GM21723 (cell line): Measurements from ENCODE around the gene INCENP.

Experiments
- ATAC-seq: cut with Tn5 transposase; IDR thresholded peaks from one replicate; pipeline ENCODE4 v1.9.1; 2021; ENCODE audit warnings: mild to moderate bottlenecking, moderate library complexity; ENCODE audit not compliant: unreplicated experiment

Gene INCENP

DNA sequence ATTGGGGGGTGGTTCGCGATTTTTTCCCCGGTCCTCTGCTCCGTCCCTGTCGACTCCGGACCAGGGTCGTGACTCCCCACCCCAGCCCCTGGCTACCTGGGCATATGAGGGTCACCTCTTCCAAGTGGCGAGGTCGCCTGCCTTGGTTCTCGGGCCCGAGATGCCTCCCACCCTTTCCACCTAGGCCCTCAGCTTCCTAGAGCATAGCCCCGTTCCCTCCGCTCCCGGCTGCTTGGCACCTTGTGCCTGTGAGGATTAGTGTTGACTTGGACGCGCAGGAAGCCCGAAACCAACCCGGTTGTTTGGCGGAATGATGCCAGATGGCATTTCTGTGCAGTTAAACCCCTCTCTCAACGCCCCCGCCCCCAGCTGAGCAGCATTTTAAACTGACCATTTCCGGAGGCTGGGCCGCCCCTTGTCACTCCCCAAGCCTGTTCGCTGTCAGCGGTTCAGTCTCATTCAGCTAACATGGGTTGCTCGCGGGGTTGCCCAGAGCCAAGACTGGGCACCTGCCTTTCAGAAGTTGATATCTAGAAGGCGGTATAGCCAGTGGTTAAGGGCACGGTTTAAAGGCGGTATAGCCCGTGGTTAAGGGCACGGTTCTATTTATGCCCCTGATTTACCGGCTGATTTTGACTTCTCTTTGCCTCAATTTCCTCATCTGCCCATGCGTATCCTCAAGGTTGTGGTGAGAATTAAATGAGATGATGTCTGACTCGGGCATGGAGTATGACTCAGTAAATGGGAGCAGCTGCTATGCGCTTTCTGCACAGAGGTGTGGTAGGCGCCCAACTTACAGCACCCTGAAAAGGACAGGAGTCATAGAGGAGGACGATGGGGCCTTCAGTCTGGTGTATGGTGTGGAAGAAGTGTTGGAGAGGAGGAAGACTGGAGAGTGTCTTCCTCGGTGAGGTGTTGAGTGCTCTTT, 639 bp downstream of the INCENP start:
- peak; percentile 29 for ATAC-seq

- ATAC-seq, result no peak
Observed at GRCh38 chr11:62125316-62125715, 1.5 kb downstream of the INCENP start.

GRCh38 chr11:62125881-62126280, 2.1 kb downstream of the INCENP start:
- no peak for ATAC-seq

- no peak for ATAC-seq
Observed at GRCh38 chr11:62127426-62127825, 3.6 kb downstream of the INCENP start.

GRCh38 chr11:62127941-62128770, 4.3 kb downstream of the INCENP start:
- no peak for ATAC-seq

DNA sequence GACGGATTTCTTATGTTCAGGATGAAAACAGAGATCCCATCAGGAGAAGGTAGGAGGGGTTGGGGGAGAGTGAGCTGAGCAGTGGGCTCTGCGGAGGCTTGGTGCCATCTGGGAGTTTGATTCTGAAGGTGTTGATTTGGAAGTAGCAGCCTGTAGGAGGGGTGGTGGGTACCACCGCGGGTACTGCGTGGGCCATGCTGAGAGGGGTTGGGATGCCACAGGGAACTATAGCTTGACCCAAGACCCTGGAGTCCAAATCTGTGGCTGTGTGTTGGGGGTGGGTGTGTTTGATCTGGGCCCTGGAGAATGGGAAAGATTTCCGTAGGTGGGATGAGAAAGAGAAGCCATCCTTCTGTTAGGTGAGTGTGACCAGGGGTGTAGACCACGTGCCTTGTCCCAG, 5.0 kb downstream of the INCENP start:
- no peak for ATAC-seq

- ATAC-seq, result no peak
Observed at GRCh38 chr11:62129590-62130282, 5.9 kb downstream of the INCENP start.

DNA sequence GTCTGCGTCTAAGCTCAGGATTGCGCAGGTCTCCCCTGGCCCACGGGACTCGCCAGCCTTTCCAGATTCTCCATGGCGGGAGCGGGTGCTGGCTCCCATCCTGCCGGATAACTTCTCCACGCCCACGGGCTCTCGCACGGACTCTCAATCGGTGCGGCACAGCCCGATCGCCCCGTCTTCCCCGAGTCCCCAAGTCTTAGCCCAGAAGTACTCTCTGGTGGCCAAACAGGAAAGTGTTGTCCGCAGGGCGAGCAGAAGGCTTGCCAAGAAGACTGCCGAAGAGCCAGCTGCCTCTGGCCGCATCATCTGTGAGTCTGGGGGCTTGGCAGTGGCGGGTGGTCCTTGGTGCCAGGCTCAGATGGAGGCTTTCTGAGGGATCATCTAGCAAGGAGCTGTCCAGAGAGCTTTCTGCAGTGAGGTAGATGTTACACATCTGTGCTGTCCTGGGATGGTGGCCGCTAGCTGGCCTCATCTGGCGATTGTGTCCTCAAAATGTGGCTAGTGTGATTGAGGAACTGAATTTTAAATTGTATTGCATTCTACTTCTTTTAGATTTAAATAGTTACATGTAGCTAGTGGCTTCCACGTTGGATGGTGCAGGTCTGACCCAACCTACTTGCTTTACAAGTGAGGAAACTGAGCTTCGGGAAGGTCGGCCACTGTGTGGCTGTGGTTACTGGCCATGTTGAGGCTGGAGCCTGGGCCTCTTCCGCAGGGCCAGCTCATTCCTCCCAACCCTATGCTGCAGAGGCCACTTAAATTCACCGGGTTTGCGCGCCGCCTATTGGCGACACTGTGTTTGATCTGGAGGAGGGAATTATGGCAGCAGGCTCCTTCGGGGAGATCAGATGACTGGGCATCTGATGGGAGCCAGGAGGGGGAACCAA, 6.7 kb downstream of the INCENP start:
- ATAC-seq, result no peak

GRCh38 chr11:62131170-62131464, 7.3 kb downstream of the INCENP start:
- ATAC-seq, result no peak

- ATAC-seq, result no peak
Observed at GRCh38 chr11:62132191-62132590, 8.4 kb downstream of the INCENP start.

GRCh38 chr11:62132689-62133293, 9.0 kb downstream of the INCENP start:
- no peak for ATAC-seq

GRCh38 chr11:62133328-62134065, 9.7 kb downstream of the INCENP start:
- no peak for ATAC-seq

GRCh38 chr11:62137276-62137861, 13.6 kb downstream of the INCENP start:
- ATAC-seq, result no peak

GRCh38 chr11:62137881-62138629, 14.2 kb downstream of the INCENP start:
- no peak for ATAC-seq

DNA sequence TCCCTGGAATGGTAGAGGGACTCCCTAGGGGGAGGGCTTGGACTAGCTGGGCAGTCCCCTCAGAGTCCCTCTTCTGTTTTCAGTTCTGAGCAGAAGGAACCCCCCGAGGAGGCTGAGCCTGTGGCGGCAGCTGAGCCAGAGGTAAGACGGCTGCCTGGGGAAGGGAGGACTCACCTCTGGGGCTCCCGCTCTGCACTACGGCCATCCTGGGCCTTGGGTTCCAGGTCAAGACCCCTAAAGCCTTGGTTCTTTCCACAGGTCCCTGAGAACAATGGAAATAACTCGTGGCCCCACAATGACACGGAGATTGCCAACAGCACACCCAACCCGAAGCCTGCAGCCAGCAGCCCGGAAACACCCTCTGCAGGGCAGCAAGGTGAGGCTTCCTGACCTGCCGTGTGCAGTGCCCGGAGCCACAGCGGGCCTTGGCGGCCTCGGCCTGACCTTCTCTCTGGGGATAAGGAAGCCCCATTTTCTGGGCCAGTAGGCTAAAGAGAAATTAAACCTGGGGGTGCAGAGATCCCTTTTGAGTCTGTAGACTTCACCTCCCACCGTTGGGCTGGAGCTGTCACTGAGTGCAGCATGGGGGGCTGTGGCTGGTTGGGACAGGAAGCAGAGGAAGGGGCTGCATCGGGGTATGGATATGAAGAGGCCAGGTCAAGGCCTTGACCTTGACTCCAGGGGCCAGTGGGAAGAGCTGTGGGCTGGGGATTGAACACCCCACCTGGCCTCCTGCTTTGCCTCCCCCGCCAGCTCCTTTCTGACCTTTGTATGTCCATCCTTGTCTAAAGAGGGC, 15.0 kb downstream of the INCENP start:
- no peak for ATAC-seq

DNA sequence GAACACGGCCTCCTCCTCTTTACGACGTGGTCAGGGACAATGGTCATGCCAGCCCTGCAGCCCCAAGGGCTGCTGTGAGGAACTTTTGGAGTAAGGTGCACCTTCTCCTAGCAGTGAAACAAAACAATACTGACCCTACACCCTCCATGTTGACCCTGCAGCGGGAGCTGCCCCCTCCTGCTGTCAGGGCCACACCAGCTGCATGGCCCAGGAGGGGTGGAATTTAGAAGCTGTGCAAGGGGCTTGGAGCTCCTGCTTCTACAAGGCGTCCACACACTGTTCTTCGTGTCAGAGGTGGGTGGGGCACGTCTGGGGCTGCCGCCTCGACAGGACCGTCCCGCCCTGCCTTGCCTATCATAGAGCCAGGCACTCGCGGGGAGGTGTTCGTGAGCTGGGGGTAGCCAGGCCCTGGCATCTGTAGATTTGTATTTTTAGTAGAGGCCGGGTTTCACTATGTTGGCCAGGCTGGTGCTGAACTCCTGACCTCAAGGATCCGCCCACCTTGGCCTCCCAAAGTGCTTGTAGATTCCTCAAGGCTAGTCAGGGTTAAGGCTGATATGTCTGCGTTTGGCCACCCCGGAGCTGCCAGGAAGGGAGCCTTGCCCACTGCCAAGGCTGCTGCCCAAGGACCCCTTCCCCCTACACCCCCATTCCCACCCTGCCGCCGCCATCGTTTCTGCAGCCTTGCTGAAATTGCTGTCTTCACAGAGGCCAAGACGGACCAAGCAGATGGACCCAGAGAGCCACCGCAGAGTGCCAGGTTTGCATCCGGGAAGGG, 15.9 kb downstream of the INCENP start:
- ATAC-seq, result no peak
